Caki2 (cell line): ENCODE measurements around the gene IRGC. TPM values are rescaled to one million over a fixed set of nuclear protein-coding genes. Genes with fewer than 3 reads are reported as not detected.
"Not testable (repeated sequence)": the region's sequence is repeated elsewhere in the genome, so short reads cannot be mapped to it uniquely, and the experiment has no call there.

ENCODE experiments used
- DNase-seq: peaks from one replicate; pipeline ENCODE4 v3.0.0-alpha.2; 2015; ENCODE audit warnings: low read depth
- in situ Hi-C: cut with HindIII; loops from 2 replicates; pipeline ENCODE4 v1.10.0; 2016; ENCODE audit warnings: low sequenced_read_pairs, low pct_unique_long_range_greater_than_20kb, mixed read lengths
- total RNA-seq: library from RNA; depleted of rRNA; stranded (reverse); fragments of >200 nt; shearing (Covaris generic); gene quantifications from 2 replicates; pipeline ENCODE4 v1.2.3, GENCODE V29; 2014; ENCODE audit warnings: low replicate concordance

IRGC gene
- total RNA-seq, 1 experiment from 2014 or later = not detected

DNA sequence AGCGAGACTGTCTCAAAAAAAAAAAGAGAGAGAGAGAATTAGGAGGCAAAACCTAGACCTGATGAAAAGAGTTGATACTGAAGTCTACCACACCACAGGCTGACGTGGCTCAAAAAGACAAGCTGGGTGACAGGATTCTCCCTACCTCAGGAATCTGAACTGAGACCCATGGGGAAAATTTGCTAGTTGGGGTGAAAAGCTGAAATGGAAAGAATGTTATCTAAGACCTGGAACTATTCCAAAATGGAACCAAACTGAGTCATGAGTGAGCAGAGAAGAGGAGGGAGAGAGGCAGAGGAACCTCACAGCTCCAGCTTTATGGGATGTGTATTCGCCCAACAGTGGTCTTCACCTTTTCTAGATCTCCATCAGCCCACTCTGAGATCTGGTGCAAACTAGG, 27.2 kb downstream of the IRGC start:
- in situ Hi-C loops = no loop called here
- no peak for DNase-seq

DNA sequence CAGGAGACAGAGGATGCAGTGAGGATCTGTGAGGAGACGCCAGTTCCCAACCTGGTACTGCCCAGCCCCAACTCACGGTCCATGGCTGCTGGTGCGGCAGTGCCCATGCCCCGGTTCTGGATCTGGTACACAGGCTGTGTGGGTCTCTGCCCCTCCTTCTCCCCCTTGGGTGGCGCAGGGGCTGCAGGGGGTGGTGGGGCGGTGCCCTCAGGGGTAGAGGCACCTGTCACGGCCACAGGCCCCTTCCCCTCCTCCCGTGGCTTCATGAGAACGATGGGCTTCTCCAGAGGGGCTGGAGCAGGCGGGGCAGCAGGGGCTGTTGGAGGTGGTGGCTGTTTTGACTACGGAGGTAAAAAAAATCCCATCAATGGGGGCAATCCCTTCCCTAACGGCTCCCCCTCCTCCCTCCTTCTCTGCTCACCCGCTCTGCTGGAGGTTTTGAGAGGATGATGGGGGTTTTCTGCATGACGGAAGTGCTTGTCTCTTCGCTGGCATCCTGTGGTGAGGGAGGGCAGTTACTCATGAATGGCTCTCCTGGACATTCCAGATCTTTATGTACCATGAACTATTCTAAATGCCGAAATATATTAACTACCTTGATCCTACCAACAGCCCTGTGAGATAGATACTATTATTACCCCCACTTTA, 31.8 kb downstream of the IRGC start:
- in situ Hi-C loops = no loop called here

GRCh38 chr19:43748205-43748594, 32.3 kb downstream of the IRGC start:
- no peak for DNase-seq
- in situ Hi-C loops = no loop called here

More for the DNA sequence above, 31.8 kb downstream of the IRGC start:
- DNase-seq = no peak

- no peak for DNase-seq
- in situ Hi-C loops = no loop called here
Observed at GRCh38 chr19:43748685-43749084, 32.8 kb downstream of the IRGC start.

DNA sequence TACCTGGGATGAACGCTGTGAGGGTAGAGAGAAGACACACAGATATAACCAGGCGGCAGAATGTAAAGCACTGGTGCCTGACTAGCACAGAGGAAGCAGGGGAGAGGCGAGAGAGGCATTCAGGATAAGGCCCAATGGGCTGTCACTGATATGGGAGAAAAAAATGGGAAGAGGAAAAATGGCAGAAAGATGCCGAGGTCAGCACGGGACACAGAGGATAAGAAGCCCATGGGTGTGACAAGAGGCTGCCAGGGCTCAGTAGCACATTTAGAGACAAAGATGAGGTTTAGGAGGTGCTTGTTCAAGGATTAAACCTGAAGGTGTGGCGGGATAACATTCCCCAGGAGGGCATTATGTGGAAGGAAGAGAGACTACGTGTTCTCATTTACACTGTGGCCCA, 33.3 kb downstream of the IRGC start:
- no peak for DNase-seq
- in situ Hi-C loops = no loop called here

DNA sequence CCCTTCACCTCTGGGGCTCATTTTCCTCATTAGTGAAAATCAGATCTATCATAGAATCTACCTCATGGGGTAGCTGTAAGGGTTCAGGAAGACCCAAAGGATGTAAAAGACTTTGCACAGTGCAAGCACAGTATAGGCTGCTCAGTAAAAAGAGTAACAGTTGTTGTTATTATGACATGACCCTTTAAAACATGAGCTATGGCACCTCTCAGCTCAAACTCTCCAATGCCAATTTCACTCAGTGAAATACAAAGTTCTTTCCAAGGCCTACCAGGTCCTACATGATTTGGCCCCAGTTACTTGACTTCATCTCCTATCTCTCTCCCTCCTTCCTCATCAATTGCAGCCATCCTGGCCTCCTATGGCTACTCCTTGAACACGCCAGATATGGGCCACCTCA, 34.0 kb downstream of the IRGC start:
- in situ Hi-C loops = no loop called here
- no peak for DNase-seq

DNA sequence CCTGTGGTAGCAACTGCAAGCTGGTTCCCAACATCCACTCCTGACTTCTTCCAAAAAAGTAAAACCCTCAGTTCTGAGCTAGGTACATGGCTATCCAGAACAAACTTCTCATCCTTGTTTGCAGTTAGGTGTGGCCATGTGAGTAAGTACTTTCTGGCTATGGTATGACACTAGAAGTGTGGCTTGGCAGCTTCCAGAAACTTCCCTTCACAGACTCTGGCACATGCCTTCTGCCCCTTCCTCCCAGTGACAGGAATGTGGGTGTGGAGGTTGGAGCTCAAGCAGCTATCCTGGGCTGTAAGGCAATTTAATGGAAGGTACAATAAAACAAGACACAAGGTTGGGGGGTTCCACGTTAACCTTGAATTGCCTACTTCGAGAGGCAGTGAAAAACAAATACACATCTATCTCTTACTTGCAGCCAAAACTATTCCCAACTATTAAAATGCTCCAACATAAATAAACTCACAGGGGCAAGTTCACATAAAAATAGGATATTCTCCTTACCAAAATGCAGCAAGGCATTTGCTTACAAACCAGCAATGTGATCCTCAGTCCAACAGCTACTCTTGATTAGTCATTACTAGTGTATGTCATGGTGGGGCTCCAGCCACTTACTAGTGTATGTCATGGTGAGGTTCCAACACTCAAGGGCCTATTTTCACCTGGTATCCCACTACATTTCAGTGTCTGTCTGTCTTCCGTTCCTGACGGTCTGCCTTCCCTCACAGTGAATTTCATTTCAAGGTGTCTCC, 35.8 kb downstream of the IRGC start:
- in situ Hi-C loops = no loop called here

DNA sequence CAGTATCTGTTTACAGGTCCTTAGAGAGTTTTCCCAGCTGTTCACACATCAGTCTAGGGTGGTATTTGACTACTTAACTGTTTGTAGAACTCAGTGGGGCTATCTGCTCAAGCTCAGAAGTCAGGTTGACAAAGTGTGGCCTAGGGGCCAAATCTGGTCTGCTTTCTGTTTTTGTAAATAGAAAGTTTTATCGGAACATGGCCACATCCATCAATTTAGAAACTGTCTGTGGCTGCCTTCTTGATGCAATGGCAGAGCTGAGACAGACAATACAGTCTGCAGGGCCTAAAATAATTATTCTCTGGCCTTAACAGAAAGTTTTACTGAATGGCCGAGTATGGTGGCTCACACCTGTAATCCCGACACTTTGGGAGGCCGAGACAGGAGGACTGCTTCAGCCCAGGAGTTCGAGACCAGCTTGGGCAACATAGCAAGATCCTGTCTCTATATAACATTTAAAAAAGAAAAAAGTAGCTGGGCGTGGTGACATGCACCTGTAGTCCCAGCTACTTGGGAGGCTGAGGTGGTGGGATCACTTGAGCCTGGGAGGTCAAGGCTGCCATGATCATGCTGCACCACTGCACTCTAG, 36.5 kb downstream of the IRGC start:
- DNase-seq = no peak
- in situ Hi-C loops = no loop called here

More for the DNA sequence above, 35.8 kb downstream of the IRGC start:
- no peak for DNase-seq

GRCh38 chr19:43754253-43754502, 38.3 kb downstream of the IRGC start:
- in situ Hi-C loops = no loop called here

DNA sequence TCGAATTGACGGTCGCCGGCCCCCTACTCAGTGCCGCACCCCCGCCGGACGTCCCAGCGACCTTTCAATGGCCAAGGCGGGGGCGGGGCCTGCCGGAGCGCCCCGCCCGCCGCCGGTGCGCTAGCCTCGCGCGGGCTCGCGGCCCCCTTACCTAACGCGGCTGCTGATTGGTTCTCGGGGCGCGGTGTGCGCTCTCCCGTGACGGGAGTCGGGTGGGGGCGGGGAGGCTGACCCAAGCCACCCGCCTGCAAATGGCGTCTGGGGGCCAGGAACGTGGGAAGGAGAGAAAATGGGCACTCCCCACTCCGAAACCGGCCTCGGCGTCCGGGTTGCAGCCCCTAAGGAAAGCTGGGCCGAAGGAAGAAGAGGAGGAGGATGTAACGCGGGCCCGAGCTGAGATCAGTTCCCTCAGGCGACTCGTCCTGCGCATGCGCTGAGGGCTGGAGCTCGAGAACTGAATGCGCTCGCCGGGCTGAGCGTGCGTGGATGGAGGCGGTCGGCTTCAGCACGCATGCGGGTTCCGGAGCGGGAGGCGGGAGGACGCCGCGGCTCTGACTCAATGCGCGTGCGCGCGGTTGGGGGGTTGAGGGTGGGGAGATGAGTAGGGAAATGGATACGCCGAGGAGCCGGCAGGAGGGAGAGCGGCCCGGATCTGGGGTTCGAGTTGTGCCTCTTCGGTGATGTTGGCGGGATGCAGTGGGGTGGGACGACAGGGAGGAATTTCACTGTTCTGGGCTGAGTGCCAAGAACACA, 38.8 kb downstream of the IRGC start, which contains the start of gene SMG9:
TSS of gene SMG9 (minus strand) at position 460 of the 753 bp plus-strand sequence. CDS start 4,221 bp downstream, outside the sequence.
- in situ Hi-C loops = no loop called here
- peak; percentile 99 for DNase-seq

More at GRCh38 chr19:43754253-43754502, 38.3 kb downstream of the IRGC start:
- no peak for DNase-seq

- in situ Hi-C loops = no loop called here
- DNase-seq = peak; percentile 74
Observed at GRCh38 chr19:43755256-43755801, 39.5 kb downstream of the IRGC start.

DNA sequence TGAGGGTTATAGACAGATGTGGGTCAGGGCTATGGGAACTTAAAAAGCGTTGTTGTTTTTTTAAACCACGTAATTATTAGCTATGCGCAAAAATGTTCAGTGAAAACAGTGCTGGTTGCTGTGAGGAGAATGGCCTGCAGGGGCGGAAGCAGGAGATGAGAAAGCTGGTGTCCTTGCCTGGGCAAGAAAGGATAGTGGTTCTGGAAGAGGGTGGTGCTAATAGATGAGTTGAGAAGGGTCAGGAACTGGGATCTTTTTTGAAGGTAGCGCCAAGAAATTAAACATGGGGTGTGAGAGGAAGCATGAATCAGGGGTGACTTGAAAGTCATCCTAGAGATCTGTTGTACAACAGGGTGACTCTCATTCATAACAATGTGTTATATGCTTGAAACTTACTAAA, 43.6 kb downstream of the IRGC start:
- in situ Hi-C loops = no loop called here

GRCh38 chr19:43760941-43761340, 45.1 kb downstream of the IRGC start:
- in situ Hi-C loops = no loop called here
- no peak for DNase-seq

More for the DNA sequence above, 43.6 kb downstream of the IRGC start:
- DNase-seq = peak; percentile 74

GRCh38 chr19:43762814-43763213, 46.9 kb downstream of the IRGC start:
- DNase-seq = no peak
- in situ Hi-C loops = no loop called here

GRCh38 chr19:43763473-43763939, 47.6 kb downstream of the IRGC start:
- DNase-seq = no peak
- in situ Hi-C loops = no loop called here

GRCh38 chr19:43764684-43765083, 48.8 kb downstream of the IRGC start:
- DNase-seq, in situ Hi-C loops: not testable (repeated sequence)

GRCh38 chr19:43765109-43765876, 49.4 kb downstream of the IRGC start:
- in situ Hi-C loops = no loop called here

DNA sequence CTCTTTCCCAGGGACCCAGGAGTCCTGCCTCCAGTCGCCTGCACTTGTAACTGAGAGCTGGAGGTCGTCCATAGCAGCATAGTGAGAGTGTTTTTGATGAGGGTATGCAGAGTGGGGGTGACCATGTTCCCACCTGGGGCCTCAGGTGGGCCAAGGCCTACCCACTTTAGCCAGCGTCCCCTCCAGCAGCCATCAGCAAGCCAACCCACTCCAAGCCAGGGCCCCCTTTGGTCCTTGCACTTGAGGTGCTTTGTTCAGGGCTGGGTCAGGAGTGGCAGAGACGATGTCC, 50.8 kb downstream of the IRGC start:
- in situ Hi-C loops = no loop called here
- DNase-seq = no peak

More at GRCh38 chr19:43765109-43765876, 49.4 kb downstream of the IRGC start:
- DNase-seq = peak; percentile 93
